Suprapubic skin (tissue), 4 donors: Measurements from ENCODE around the gene RELN. TPM values are rescaled to one million over a fixed set of nuclear protein-coding genes. Genes with fewer than 3 reads are reported as not detected.

Experiments
- DNase-seq, 2 donors: peaks; one replicate each; pipeline ENCODE4 v3.0.0-alpha.2; 2019; ENCODE audit warnings: low spot score in 2 of 2
- H3K27ac ChIP-seq: fragments of 200-600 bp; sonication (generic); one replicate; pipeline ENCODE4 v1.5.1; 2019
- H3K27me3 ChIP-seq: fragments of 200-600 bp; sonication (generic); one replicate; pipeline ENCODE4 v1.5.1; 2019
- H3K36me3 ChIP-seq: fragments of 200-600 bp; sonication (generic); one replicate; pipeline ENCODE4 v1.5.1; 2019
- H3K4me1 ChIP-seq: fragments of 200-600 bp; sonication (generic); one replicate; pipeline ENCODE4 v1.5.1; 2019
- H3K4me3 ChIP-seq: fragments of 200-600 bp; sonication (generic); one replicate; pipeline ENCODE4 v1.5.1; 2019; ENCODE audit warnings: mild to moderate bottlenecking
- H3K9me3 ChIP-seq: fragments of 200-600 bp; sonication (generic); one replicate; pipeline ENCODE4 v1.5.1; 2019
- EP300 ChIP-seq: sonication (generic); formaldehyde crosslinking; IDR thresholded peaks from one replicate; pipeline ENCODE4 v1.6.1; 2017; ENCODE audit warnings: antibody characterized with exemption
- POLR2A ChIP-seq, 2 donors: fragments of 450-650 bp; IDR thresholded peaks; one replicate each; pipeline ENCODE4 v1.6.1; 2017; ENCODE audit warnings: antibody characterized with exemption in 2 of 2, mild to moderate bottlenecking in 2 of 2, moderate library complexity in 2 of 2
- POLR2AphosphoS5 ChIP-seq, 3 donors: sonication (generic); formaldehyde crosslinking; IDR thresholded peaks; one replicate each; pipeline ENCODE4 v1.6.1; 2017; ENCODE audit warnings: antibody characterized with exemption in 3 of 3
- WGBS: methylation state at CpG from one replicate; pipeline ENCODE4 v1.1.5; 2018; 5-methylcytosine and 5-hydroxymethylcytosine counted together
- total RNA-seq, 4 donors: library from RNA; depleted of rRNA; stranded (reverse); fragments of >200 nt; gene quantifications; one replicate each; pipeline ENCODE4 v1.1.0, GENCODE V29; 2016
- TF ChIP-seq, protein P1 (sequence below), 2 donors: fragments of 200-600 bp in 1 of 2; fragments of 450-650 bp in 1 of 2; sonication (generic) in 1 of 2; IDR thresholded peaks; one replicate each; pipeline ENCODE4 v1.5.1; 2016 to 2019; ENCODE audit warnings: antibody characterized with exemption in 2 of 2, mild to moderate bottlenecking in 1 of 2, moderate library complexity in 1 of 2

The RELN gene
- total RNA-seq, 4 donors from 2014 or later: 0.72 to 1.8 (median 1.3) TPM

DNA sequence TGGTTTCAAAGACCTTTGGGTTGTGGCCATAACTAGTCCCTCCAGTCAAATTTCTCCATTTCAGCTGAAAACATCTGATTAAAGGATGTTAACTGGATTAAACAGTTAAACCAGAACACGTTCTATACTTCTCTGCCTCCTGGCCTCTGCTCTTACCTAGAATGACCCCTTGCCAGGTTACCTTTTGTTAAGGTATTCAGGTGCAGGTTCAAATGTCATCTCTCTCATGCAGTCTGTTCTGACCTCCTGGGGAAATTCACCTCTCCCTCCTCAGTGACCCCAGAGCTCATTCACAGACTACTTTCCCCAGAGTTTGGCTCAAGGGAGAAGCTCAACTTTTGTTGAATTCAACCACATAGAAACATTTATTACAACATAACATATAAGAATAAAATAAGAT lies 67.8 kb downstream of the RELN start:
- Histone ChIP-seq H3K4me1 (no peaks in the 10 kb centered on the region), H3K9me3 (no peaks in the 10 kb centered on the region), H3K36me3 (no peaks in the 10 kb centered on the region), H3K27ac (no peak overlapping the region), H3K27me3 (no peaks in the 10 kb centered on the region), H3K4me3 (no peak overlapping the region)
- DNase-seq: no peak
- TF ChIP-seq POLR2A (IDR thresholded peaks at IDR 0.05) (no peak), POLR2AphosphoS5 (IDR thresholded peaks at IDR 0.05) (no peak), EP300 (no peak)
- TF ChIP-seq, protein P1, sequence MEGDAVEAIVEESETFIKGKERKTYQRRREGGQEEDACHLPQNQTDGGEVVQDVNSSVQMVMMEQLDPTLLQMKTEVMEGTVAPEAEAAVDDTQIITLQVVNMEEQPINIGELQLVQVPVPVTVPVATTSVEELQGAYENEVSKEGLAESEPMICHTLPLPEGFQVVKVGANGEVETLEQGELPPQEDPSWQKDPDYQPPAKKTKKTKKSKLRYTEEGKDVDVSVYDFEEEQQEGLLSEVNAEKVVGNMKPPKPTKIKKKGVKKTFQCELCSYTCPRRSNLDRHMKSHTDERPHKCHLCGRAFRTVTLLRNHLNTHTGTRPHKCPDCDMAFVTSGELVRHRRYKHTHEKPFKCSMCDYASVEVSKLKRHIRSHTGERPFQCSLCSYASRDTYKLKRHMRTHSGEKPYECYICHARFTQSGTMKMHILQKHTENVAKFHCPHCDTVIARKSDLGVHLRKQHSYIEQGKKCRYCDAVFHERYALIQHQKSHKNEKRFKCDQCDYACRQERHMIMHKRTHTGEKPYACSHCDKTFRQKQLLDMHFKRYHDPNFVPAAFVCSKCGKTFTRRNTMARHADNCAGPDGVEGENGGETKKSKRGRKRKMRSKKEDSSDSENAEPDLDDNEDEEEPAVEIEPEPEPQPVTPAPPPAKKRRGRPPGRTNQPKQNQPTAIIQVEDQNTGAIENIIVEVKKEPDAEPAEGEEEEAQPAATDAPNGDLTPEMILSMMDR (IDR thresholded peaks at IDR 0.05): no peak
- WGBS: 69% methylated on average over 1 of the region's 1 CpG

GRCh38 chr7:103919272-103919868 lies 70.1 kb downstream of the RELN start:
- Histone ChIP-seq H3K9me3 (no peaks in the 10 kb centered on the region), H3K4me3 (no peak overlapping the region), H3K27me3 (no peaks in the 10 kb centered on the region), H3K36me3 (no peaks in the 10 kb centered on the region), H3K4me1 (no peaks in the 10 kb centered on the region), H3K27ac (no peak overlapping the region)
- TF ChIP-seq, protein P1 (IDR thresholded peaks at IDR 0.05): no peak
- TF ChIP-seq EP300 (no peak), POLR2A (IDR thresholded peaks at IDR 0.05) (no peak)
- 56% methylated on average over 8 of the region's 8 CpGs for WGBS
- no peak for DNase-seq

- no peaks in the 10 kb centered on the region for H3K9me3 ChIP-seq
- DNase-seq: no peak
These were observed 70.7 kb downstream of the RELN start for GRCh38 chr7:103918631-103919271.

GRCh38 chr7:103915680-103916357 lies 73.6 kb downstream of the RELN start:
- 31% methylated on average over 1 of the region's 1 CpG for WGBS
- no peaks in the 10 kb centered on the region for H3K27me3 ChIP-seq
- no peak for DNase-seq
- H3K9me3 ChIP-seq: no peaks in the 10 kb centered on the region
- TF ChIP-seq, protein P1 (IDR thresholded peaks at IDR 0.05): no peak
- TF ChIP-seq POLR2A (IDR thresholded peaks at IDR 0.05): no peak
- no peak for TF ChIP-seq POLR2AphosphoS5 (IDR thresholded peaks at IDR 0.05)
- no peak for TF ChIP-seq EP300
- no peaks in the 10 kb centered on the region for H3K36me3 ChIP-seq
- H3K27ac ChIP-seq: no peak overlapping the region
- no peaks in the 10 kb centered on the region for H3K4me1 ChIP-seq
- no peak overlapping the region for H3K4me3 ChIP-seq

More at GRCh38 chr7:103918631-103919271, 70.7 kb downstream of the RELN start:
- Histone ChIP-seq H3K4me3 (no peak overlapping the region), H3K4me1 (no peaks in the 10 kb centered on the region), H3K27me3 (no peaks in the 10 kb centered on the region), H3K27ac (no peak overlapping the region), H3K36me3 (no peaks in the 10 kb centered on the region)
- TF ChIP-seq EP300 (no peak), POLR2AphosphoS5 (IDR thresholded peaks at IDR 0.05) (no peak), POLR2A (IDR thresholded peaks at IDR 0.05) (no peak)
- TF ChIP-seq, protein P1 (IDR thresholded peaks at IDR 0.05): no peak
- 48% methylated on average over 5 of the region's 5 CpGs for WGBS
